ENCODE measurements around the gene NSMCE3.

The NSMCE3 gene

DNA sequence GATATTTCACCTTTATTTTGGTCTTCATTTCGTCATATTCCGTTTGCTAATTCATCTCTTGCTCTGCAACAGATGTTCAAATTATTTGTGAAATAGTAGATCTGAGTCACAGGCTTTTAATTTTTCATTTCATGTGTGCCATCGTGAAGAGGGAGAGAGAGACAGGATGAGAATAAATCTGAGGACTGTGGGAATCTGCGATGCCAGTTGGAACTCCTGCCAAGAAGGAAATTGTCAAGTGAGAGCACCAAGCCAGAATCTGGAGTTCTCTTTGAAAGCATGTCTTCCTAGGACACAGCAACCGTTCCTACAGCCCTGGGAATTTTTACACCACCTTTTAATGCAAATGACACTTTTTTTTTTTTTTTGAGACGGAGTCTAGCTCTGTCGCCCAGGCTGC, 48.8 kb downstream of the NSMCE3 start:
- DNase-seq (ENCODE audit: low read depth, low spot score) = no peak
- H3K9ac ChIP-seq (ENCODE audit: insufficient read length) = no peak overlapping the region
- H3K4me3 ChIP-seq = no peak overlapping the region
- no peaks in the 10 kb centered on the region for H3K36me3 ChIP-seq (ENCODE audit: insufficient read depth, low read length)
- no peaks in the 10 kb centered on the region for H3K9me3 ChIP-seq (ENCODE audit: low read depth, low read length)
- no peak for TF ChIP-seq EZH2 (IDR thresholded peaks at IDR 0.05)
- TF ChIP-seq POLR2AphosphoS5 (IDR thresholded peaks at IDR 0.05; ENCODE audit: borderline replicate concordance, low read depth, low read length) = no peak
- no peak for TF ChIP-seq FOXP2 (optimal IDR thresholded peaks at IDR 0.05; ENCODE audit: control extremely low read depth, extremely low read length, insufficient read depth)
- no peak overlapping the region for H3K27ac ChIP-seq

DNA sequence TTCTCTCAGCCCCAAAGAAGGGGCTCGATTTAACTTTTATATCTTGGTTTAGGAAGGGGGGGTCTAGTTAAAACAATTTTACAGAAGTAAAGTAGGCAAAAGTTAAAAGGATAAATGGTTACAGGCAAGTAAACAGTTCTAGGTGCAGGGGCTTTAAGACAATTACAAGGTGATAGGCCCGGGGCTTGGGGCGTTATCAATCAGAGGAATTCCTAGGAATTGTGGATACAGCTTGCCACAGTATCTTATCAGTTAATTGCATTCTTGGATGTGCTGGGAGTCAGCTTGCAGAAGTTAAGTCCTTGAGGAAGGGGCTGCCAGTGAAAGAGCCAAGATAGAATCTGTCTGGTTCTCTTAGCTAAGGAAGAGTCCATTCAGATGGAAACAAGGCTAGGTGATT, 52.7 kb downstream of the NSMCE3 start:
- TF ChIP-seq FOXP2 (optimal IDR thresholded peaks at IDR 0.05; ENCODE audit: control extremely low read depth, extremely low read length, insufficient read depth) (no peak), POLR2AphosphoS5 (IDR thresholded peaks at IDR 0.05; ENCODE audit: borderline replicate concordance, low read depth, low read length) (no peak), EZH2 (IDR thresholded peaks at IDR 0.05) (no peak)
- no peak overlapping the region for H3K4me3 ChIP-seq
- DNase-seq (ENCODE audit: low read depth, low spot score) = no peak
- no peaks in the 10 kb centered on the region for H3K36me3 ChIP-seq (ENCODE audit: insufficient read depth, low read length)
- no peaks in the 10 kb centered on the region for H3K9me3 ChIP-seq (ENCODE audit: low read depth, low read length)
- H3K9ac ChIP-seq (ENCODE audit: insufficient read length) = no peak overlapping the region
- no peak overlapping the region for H3K27ac ChIP-seq

Measured in SK-N-MC (cell line).